ENCODE results near the gene THBS4.

DNA sequence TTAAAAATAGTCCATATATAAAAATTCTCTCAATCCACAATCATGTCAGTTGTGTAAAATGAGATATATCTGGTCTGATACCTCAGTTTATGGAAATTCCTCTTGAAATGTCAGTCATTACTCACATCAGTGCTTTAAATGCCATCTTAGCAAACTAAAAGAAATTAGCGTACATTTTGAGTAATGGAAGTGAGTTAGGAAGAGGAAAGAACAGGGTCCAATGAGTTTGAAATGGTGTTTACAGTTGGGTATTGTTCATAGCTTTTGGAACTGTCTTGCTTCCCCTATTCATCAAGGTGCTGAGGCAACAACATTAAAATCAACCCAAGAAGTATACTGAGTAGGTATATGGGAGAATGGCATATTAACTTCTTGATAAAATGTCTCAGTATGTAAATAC lies 35.4 kb upstream of the THBS4 start:
- TF ChIP-seq, protein P1, sequence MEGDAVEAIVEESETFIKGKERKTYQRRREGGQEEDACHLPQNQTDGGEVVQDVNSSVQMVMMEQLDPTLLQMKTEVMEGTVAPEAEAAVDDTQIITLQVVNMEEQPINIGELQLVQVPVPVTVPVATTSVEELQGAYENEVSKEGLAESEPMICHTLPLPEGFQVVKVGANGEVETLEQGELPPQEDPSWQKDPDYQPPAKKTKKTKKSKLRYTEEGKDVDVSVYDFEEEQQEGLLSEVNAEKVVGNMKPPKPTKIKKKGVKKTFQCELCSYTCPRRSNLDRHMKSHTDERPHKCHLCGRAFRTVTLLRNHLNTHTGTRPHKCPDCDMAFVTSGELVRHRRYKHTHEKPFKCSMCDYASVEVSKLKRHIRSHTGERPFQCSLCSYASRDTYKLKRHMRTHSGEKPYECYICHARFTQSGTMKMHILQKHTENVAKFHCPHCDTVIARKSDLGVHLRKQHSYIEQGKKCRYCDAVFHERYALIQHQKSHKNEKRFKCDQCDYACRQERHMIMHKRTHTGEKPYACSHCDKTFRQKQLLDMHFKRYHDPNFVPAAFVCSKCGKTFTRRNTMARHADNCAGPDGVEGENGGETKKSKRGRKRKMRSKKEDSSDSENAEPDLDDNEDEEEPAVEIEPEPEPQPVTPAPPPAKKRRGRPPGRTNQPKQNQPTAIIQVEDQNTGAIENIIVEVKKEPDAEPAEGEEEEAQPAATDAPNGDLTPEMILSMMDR (IDR thresholded peaks at IDR 0.05; ENCODE audit: poor library complexity) = no peak
- TF ChIP-seq EZH2phosphoT487 (IDR thresholded peaks at IDR 0.05; ENCODE audit: low read depth, severe bottlenecking, unreplicated experiment) (no peak), EZH2 (IDR thresholded peaks at IDR 0.05; ENCODE audit: borderline replicate concordance) (no peak)

Data from hepatocyte (in vitro differentiated cells).